Fibroblast of skin of scalp (primary cell): ENCODE measurements around the gene MAMDC4.

Source experiments
- DNase-seq: peaks from one replicate; pipeline ENCODE4 v3.0.0-alpha.2; 2013

MAMDC4 gene

GRCh38 chr9:136849960-136850865, 1.9 kb upstream of the MAMDC4 start:
- DNase-seq, result no peak

GRCh38 chr9:136850866-136851775, 1.0 kb upstream of the MAMDC4 start:
- no peak for DNase-seq

- no peak for DNase-seq
These were observed 784 bp downstream of the MAMDC4 start for GRCh38 chr9:136852664-136853595.

GRCh38 chr9:136853596-136854112, 1.5 kb downstream of the MAMDC4 start:
- DNase-seq, result no peak

GRCh38 chr9:136854113-136854841, 2.1 kb downstream of the MAMDC4 start:
- DNase-seq, result no peak

GRCh38 chr9:136854842-136855460, 2.8 kb downstream of the MAMDC4 start:
- no peak for DNase-seq

- DNase-seq, result no peak
These were observed 3.4 kb downstream of the MAMDC4 start for GRCh38 chr9:136855461-136856078.

GRCh38 chr9:136856079-136856476, 3.9 kb downstream of the MAMDC4 start:
- DNase-seq, result no peak

GRCh38 chr9:136856541-136857141, 4.5 kb downstream of the MAMDC4 start:
- no peak for DNase-seq

GRCh38 chr9:136857166-136857565, 5.0 kb downstream of the MAMDC4 start:
- no peak for DNase-seq

- no peak for DNase-seq
These were observed 5.7 kb downstream of the MAMDC4 start for GRCh38 chr9:136857581-136858412.

GRCh38 chr9:136858452-136858843, 6.3 kb downstream of the MAMDC4 start:
- no peak for DNase-seq

- no peak for DNase-seq
These were observed 7.0 kb downstream of the MAMDC4 start for GRCh38 chr9:136858844-136859757.

GRCh38 chr9:136860529-136860928, 8.4 kb downstream of the MAMDC4 start:
- DNase-seq, result no peak

GRCh38 chr9:136860933-136861873, 9.1 kb downstream of the MAMDC4 start:
- DNase-seq, result no peak

- no peak for DNase-seq
These were observed 9.8 kb downstream of the MAMDC4 start for GRCh38 chr9:136861874-136862457.
